ENCODE measurements around the gene RECQL5.

DNA sequence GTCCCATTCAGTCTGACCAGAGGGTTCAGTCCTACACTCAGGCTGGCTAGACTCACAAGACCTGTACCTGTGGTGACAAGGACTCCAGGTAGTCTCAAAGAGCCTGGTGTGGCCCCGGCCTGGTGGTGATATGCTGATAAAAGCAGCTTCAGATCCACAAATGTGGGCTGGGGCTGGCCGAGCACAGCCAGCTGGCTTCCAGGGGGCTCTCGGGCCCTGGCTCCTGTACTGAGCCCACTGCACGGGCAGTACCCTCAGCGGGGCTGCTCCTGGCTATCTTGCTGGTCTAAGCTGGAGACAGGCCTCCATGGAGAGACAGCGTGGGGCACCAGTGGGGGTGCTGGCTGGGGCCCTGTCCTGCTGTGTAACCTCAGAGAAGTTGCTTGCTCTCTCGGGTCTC lies 29.4 kb downstream of the RECQL5 start:
- TF ChIP-seq POLR2A (IDR thresholded peaks at IDR 0.05), result no peak
- TF ChIP-seq, protein P1, sequence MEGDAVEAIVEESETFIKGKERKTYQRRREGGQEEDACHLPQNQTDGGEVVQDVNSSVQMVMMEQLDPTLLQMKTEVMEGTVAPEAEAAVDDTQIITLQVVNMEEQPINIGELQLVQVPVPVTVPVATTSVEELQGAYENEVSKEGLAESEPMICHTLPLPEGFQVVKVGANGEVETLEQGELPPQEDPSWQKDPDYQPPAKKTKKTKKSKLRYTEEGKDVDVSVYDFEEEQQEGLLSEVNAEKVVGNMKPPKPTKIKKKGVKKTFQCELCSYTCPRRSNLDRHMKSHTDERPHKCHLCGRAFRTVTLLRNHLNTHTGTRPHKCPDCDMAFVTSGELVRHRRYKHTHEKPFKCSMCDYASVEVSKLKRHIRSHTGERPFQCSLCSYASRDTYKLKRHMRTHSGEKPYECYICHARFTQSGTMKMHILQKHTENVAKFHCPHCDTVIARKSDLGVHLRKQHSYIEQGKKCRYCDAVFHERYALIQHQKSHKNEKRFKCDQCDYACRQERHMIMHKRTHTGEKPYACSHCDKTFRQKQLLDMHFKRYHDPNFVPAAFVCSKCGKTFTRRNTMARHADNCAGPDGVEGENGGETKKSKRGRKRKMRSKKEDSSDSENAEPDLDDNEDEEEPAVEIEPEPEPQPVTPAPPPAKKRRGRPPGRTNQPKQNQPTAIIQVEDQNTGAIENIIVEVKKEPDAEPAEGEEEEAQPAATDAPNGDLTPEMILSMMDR (IDR thresholded peaks at IDR 0.05), result no peak
